RCC 7860 (cell line): ENCODE results near the gene DCUN1D5.

Experiments
- DNase-seq: peaks from one replicate; pipeline ENCODE4 v3.0.0-alpha.2; 2015; ENCODE audit warnings: low spot score
- FAIRE-seq: peaks from 2 replicates; lab custom pipeline; 2012; peaks lifted over from hg19 to GRCh38; lab: Jason Lieb, UNC

Gene DCUN1D5

GRCh38 chr11:103091801-103092524 is at the start of gene DCUN1D5:
Gene DCUN1D5 (minus strand): TSS chr11:103092160. CDS start chr11:103091872, 288 bp downstream.
- FAIRE-seq (peak; percentile 69), DNase-seq (peak; percentile 87)

DNA sequence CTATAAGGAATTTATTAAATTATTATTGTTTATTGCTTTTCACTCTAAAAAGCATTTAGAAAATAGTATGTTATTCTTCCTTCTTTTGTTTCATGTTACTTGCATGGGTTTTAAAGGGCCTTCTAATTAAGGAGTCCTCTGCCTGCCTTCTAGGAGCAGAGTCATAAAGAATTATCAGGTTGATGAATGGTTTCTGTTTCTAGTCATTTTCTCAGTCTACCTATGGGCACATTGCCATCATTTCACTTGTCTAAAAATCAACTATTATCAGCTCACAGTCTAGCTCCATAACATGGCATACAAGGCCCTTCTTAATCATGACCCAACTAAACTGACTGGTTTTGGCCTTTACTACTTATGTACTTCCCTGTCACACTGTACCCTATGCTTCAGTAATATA is 33.5 kb upstream of the DCUN1D5 start:
- no peak for DNase-seq
- no peak for FAIRE-seq

DNA sequence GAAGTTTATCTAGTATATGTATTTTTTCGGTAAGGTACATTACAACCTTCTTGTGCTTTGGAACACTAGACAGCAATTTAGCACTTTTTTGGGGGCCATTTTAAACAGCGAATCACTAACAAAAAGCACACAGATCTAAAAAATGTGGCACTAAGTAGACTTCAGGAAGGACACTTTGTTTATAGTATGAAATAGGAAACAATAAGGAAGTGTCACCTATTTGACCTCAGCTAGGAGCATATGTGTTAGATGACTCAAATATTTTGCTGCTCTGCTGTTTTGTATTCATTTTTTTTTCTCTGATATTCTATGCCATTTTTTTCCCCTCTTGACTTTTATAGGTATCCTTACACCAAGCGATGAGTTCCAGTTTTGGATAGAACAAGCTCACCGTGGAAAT is 22.9 kb upstream of the DCUN1D5 start:
- FAIRE-seq (no peak), DNase-seq (no peak)

- FAIRE-seq, result no peak
- no peak for DNase-seq
Measured at GRCh38 chr11:103112364-103112763, 20.4 kb upstream of the DCUN1D5 start.

- FAIRE-seq (no peak), DNase-seq (no peak)
Measured at GRCh38 chr11:103111400-103111799, 19.4 kb upstream of the DCUN1D5 start.

- FAIRE-seq, result no peak
Measured at GRCh38 chr11:103110391-103110790, 18.4 kb upstream of the DCUN1D5 start.

GRCh38 chr11:103109818-103110388 is 17.9 kb upstream of the DCUN1D5 start:
- FAIRE-seq (no peak), DNase-seq (no peak)

More at GRCh38 chr11:103110391-103110790, 18.4 kb upstream of the DCUN1D5 start:
- no peak for DNase-seq

GRCh38 chr11:103108933-103109817 is 17.2 kb upstream of the DCUN1D5 start, which contains the start of gene DYNC2H1:
Gene DYNC2H1 (plus strand): TSS chr11:103109426. CDS start chr11:103109575, 149 bp downstream.
- DNase-seq, result peak; percentile 81
- peak; percentile 18 for FAIRE-seq

DNA sequence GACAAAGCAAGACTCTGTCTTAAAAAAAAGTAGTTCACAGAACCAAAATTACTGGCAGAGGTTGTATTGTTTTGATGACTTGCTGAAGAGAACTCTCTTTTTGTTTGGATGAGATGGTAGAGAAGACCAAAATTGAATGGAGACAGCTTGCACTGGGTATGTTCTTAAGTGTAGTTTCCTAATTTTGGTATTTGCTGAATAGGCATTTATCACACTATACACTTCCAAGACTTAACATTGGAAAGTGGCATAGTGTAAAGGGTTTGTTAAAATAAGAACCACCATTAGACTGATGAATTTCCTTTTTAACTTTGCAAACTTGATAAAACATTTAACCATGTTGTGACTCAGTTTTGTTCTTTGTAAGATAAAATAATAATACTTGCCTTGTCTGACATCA is 5.3 kb upstream of the DCUN1D5 start:
- no peak for FAIRE-seq

GRCh38 chr11:103091064-103091800 is 728 bp downstream of the DCUN1D5 start:
- DNase-seq (peak; percentile 9), FAIRE-seq (no peak)

More for the DNA sequence above, 5.3 kb upstream of the DCUN1D5 start:
- DNase-seq, result no peak

GRCh38 chr11:103086461-103086860 is 5.5 kb downstream of the DCUN1D5 start:
- peak; percentile 17 for FAIRE-seq

DNA sequence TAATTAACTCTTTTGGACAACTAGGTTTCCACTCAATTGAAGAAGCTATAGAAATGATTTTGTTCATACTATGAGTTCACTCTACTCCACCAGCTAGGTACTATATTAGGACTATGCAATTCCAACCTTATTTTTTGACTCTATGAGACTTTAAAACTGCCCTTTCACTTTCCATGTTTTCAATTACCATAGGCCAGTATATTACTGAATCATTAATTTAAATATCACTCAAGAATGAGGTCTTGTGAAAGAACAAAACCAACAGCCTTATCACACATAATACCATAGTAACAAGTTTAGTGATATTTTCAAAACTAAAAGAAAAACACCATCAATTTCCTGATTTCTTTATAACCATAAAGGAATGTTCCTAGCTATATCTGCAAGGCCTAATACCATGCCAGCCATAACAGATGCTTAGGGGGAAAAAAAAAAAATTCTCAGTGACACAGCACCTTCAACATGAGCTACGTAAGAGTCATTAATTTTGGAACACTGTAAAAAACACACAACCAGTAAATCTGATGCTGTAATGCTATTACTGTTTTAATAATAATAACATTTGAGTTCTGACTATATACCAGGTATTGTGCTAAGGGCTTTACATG is 6.1 kb downstream of the DCUN1D5 start:
- no peak for DNase-seq
- no peak for FAIRE-seq

More at GRCh38 chr11:103086461-103086860, 5.5 kb downstream of the DCUN1D5 start:
- DNase-seq, result no peak

DNA sequence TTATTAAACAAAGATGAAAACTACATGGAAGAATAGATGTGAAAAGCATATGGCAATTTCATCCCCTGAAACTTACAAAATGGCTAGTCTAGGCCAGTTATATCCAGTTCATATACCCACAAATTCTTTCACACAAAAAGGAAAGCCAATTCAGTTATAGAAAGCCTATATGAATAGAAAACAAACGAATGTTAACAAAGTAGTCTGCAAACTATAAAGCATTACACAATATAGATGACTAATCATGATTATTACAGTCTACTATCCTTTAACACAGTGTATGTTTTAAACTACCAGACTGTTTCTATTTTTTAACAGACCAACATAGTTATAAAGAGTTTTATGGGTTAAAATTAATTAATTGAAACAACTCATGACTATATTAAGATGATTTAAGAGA is 12.1 kb downstream of the DCUN1D5 start:
- DNase-seq, result no peak
- FAIRE-seq, result peak; percentile 58

GRCh38 chr11:103078710-103079109 is 13.2 kb downstream of the DCUN1D5 start:
- DNase-seq (no peak), FAIRE-seq (no peak)

DNA sequence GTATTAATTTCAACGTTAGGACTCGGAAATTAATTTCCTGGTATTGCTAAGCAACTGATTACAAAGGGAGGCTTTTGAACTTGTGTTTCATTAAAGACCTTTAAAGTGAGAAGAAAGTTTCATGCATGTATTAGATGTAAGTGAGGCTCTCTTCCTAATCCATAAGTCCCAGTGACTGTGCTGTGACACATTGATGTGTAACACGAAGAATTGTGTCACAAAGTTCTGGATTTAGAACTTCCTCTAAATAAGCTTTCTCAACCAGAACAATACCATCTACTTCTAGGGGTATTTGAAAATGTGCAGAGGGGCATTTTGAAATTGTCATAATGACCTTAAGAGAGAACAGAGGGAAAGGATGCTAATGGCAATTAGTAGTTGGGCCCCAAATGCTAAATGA is 14.4 kb downstream of the DCUN1D5 start:
- no peak for DNase-seq
- FAIRE-seq, result no peak

GRCh38 chr11:103076361-103076760 is 15.6 kb downstream of the DCUN1D5 start:
- FAIRE-seq (no peak), DNase-seq (no peak)

GRCh38 chr11:103071008-103071407 is 21.0 kb downstream of the DCUN1D5 start:
- FAIRE-seq, result no peak
- no peak for DNase-seq

- FAIRE-seq (no peak), DNase-seq (no peak)
Measured at GRCh38 chr11:103070142-103070541, 21.8 kb downstream of the DCUN1D5 start.

DNA sequence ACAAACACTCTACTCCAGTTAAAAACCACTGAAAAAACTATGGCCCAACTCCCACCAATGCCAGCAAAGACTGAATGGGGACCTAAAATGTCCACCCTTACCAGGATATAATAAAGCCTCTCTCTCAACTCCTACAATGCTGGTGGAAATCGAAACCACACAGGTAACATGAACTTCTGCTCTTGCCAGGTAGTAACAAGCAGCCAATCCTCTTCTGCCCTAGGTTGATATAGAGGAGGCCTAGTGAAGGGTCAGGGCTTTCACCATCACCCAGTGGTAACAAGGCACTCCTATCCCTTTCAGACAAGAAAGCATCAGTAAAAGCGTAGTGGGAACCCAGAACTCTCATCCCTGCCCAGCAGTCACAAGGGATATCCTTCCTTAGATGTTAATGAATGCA is 22.6 kb downstream of the DCUN1D5 start:
- DNase-seq (no peak), FAIRE-seq (no peak)

GRCh38 chr11:103067118-103067517 is 24.8 kb downstream of the DCUN1D5 start:
- FAIRE-seq (no peak), DNase-seq (no peak)
